ENCODE data around the gene FEZ2.

FEZ2 gene

GRCh38 chr2:36512705-36513104 lies 85.3 kb downstream of the FEZ2 start:
- peaks cover 8% of the 10 kb centered on the region for H3K36me3 Mint-ChIP-seq (ENCODE audit: insufficient read depth)
- H3K4me3 Mint-ChIP-seq: no peak overlapping the region
- H3K27me3 Mint-ChIP-seq: no peaks in the 10 kb centered on the region
- H3K4me1 Mint-ChIP-seq: no peaks in the 10 kb centered on the region
- H3K9me3 Mint-ChIP-seq: no peaks in the 10 kb centered on the region
- ATAC-seq (replicated peaks; ENCODE audit: extremely low read depth, poor library complexity, severe bottlenecking) (no peak), DNase-seq (ENCODE audit: low spot score in 2 of 2) (no peak)
- no peak overlapping the region for H3K27ac Mint-ChIP-seq (ENCODE audit: low read depth)

GRCh38 chr2:36511858-36512603 lies 85.9 kb downstream of the FEZ2 start:
- DNase-seq (ENCODE audit: low spot score in 2 of 2): no peak
- no peaks in the 10 kb centered on the region for H3K9me3 Mint-ChIP-seq
- no peak overlapping the region for H3K27ac Mint-ChIP-seq (ENCODE audit: low read depth)
- H3K4me3 Mint-ChIP-seq: no peak overlapping the region
- ATAC-seq (replicated peaks; ENCODE audit: extremely low read depth, poor library complexity, severe bottlenecking): no peak
- H3K4me1 Mint-ChIP-seq: no peaks in the 10 kb centered on the region
- H3K36me3 Mint-ChIP-seq (ENCODE audit: insufficient read depth): peaks cover 8% of the 10 kb centered on the region
- H3K27me3 Mint-ChIP-seq: no peaks in the 10 kb centered on the region

GRCh38 chr2:36509075-36509474 lies 88.9 kb downstream of the FEZ2 start:
- H3K9me3 Mint-ChIP-seq: no peaks in the 10 kb centered on the region
- no peaks in the 10 kb centered on the region for H3K4me1 Mint-ChIP-seq
- DNase-seq (ENCODE audit: low spot score in 2 of 2) (no peak), ATAC-seq (replicated peaks; ENCODE audit: extremely low read depth, poor library complexity, severe bottlenecking) (no peak)
- H3K4me3 Mint-ChIP-seq: no peak overlapping the region
- H3K36me3 Mint-ChIP-seq (ENCODE audit: insufficient read depth): peaks cover 6% of the 10 kb centered on the region
- H3K27me3 Mint-ChIP-seq: no peaks in the 10 kb centered on the region
- no peak overlapping the region for H3K27ac Mint-ChIP-seq (ENCODE audit: low read depth)

GRCh38 chr2:36507408-36507812 lies 90.6 kb downstream of the FEZ2 start:
- DNase-seq (ENCODE audit: low spot score in 2 of 2) (no peak), ATAC-seq (replicated peaks; ENCODE audit: extremely low read depth, poor library complexity, severe bottlenecking) (no peak)
- no peaks in the 10 kb centered on the region for H3K9me3 Mint-ChIP-seq
- H3K4me1 Mint-ChIP-seq: no peaks in the 10 kb centered on the region
- H3K4me3 Mint-ChIP-seq: no peak overlapping the region
- peaks cover 1% of the 10 kb centered on the region for H3K36me3 Mint-ChIP-seq (ENCODE audit: insufficient read depth)
- no peaks in the 10 kb centered on the region for H3K27me3 Mint-ChIP-seq
- H3K27ac Mint-ChIP-seq (ENCODE audit: low read depth): no peak overlapping the region
